H1 (cell line): Measurements from ENCODE around the gene DENND5B. TPM values are rescaled to one million over a fixed set of nuclear protein-coding genes. Genes with fewer than 3 reads are reported as not detected.

ENCODE experiments used
- CTCF ChIA-PET: fragments of 300-600 bp; sonication (Branson Sonifier 250); formaldehyde crosslinking; loops from one replicate; lab custom pipeline; 2021; ENCODE audit not compliant: partially characterized antibody; lab: Charles Lee
- POLR2A ChIA-PET: fragments of 300-600 bp; sonication (Branson Sonifier 250); formaldehyde crosslinking; loops from one replicate; lab custom pipeline; 2021; ENCODE audit warnings: inconsistent platforms; ENCODE audit not compliant: partially characterized antibody; lab: Charles Lee
- DNase-seq, 2 experiments: peaks; one replicate each; pipeline versions ENCODE4 v3.0.0 to v3.0.0-alpha.2; 2010 to 2022; ENCODE audit warnings: low spot score in 2 of 2, low read depth in 1 of 2, mixed read lengths in 1 of 2
- FAIRE-seq: peaks from 2 replicates; lab custom pipeline; 2011; peaks lifted over from hg19 to GRCh38; lab: Jason Lieb, UNC
- H2AFZ ChIP-seq: 2 replicates; pipeline ENCODE4 v1.8.1; 2012; ENCODE audit warnings: low read length, inconsistent platforms
- H2AK5ac ChIP-seq: 2 replicates; pipeline ENCODE4 v1.6.1; 2013; ENCODE audit warnings: low read depth, low read length
- H2BK120ac ChIP-seq: replicated peaks from 2 replicates; pipeline ENCODE3; 2013; ENCODE audit warnings: low read depth, low read length, inconsistent platforms
- H2BK12ac ChIP-seq: 2 replicates; pipeline ENCODE4 v1.6.1; 2013; ENCODE audit warnings: low read depth, low read length
- H2BK15ac ChIP-seq: 2 replicates; pipeline ENCODE4 v1.6.1; 2013; ENCODE audit warnings: low read length
- H2BK20ac ChIP-seq: 2 replicates; pipeline ENCODE4 v1.6.1; 2013; ENCODE audit warnings: low read length
- H2BK5ac ChIP-seq: 2 replicates; pipeline ENCODE4 v1.6.1; 2013; ENCODE audit warnings: low read depth, low read length
- H3K14ac ChIP-seq: 2 replicates; pipeline ENCODE4 v1.6.1; 2013; ENCODE audit warnings: inconsistent platforms; ENCODE audit not compliant: insufficient read length
- H3K18ac ChIP-seq: 2 replicates; pipeline ENCODE4 v1.6.1; 2013; ENCODE audit warnings: low read length; ENCODE audit errors: extremely low read depth
- H3K23ac ChIP-seq: 2 replicates; pipeline ENCODE4 v1.6.1; 2013; ENCODE audit warnings: inconsistent platforms; ENCODE audit not compliant: insufficient read length
- H3K23me2 ChIP-seq: 2 replicates; pipeline ENCODE4 v1.6.1; 2013; ENCODE audit warnings: low read depth, low read length
- H3K27ac ChIP-seq: 2 replicates; pipeline ENCODE4 v1.6.1; 2011; ENCODE audit warnings: low read depth, low read length, inconsistent platforms
- H3K27me3 ChIP-seq, 4 experiments: replicated peaks in 1 of 4; 1 replicate in 1 of 4; 2 replicates in 3 of 4; pipeline versions ENCODE4 v1.6.1 to v1.8.1; 2011 to 2013; ENCODE audit warnings: low read length in 3 of 4, mild to moderate bottlenecking in 3 of 4, inconsistent platforms in 2 of 4, mixed read lengths in 2 of 4, moderate library complexity in 1 of 4; ENCODE audit not compliant: control insufficient read depth in 3 of 4, insufficient read depth in 3 of 4; ENCODE audit errors: extremely low read depth in 1 of 4
- H3K36me3 ChIP-seq, 4 experiments: 2 replicates each; pipeline versions ENCODE4 v1.6.1 to v1.8.1; 2011 to 2013; ENCODE audit warnings: mild to moderate bottlenecking in 4 of 4, low read length in 3 of 4, moderate library complexity in 2 of 4, control low read depth in 1 of 4, inconsistent platforms in 1 of 4; ENCODE audit not compliant: insufficient read depth in 4 of 4, control insufficient read depth in 2 of 4
- H3K4ac ChIP-seq: replicated peaks from 2 replicates; pipeline ENCODE3; 2013; ENCODE audit warnings: low read length, low read depth, mixed read lengths, inconsistent platforms; ENCODE audit not compliant: insufficient read length
- H3K4me1 ChIP-seq, 4 experiments: replicated peaks in 1 of 4; 1 replicate in 1 of 4; 2 replicates in 3 of 4; pipeline versions ENCODE4 v1.6.1 to v1.8.1; 2011 to 2013; ENCODE audit warnings: low read length in 3 of 4, inconsistent platforms in 2 of 4, mixed read lengths in 1 of 4; ENCODE audit not compliant: insufficient read depth in 4 of 4, control insufficient read depth in 3 of 4
- H3K4me2 ChIP-seq, 2 experiments: 2 replicates each; pipeline versions ENCODE4 v1.6.1 to v1.8.1; 2011 to 2013; ENCODE audit warnings: low read depth in 2 of 2, low read length in 2 of 2, control low read depth in 1 of 2, inconsistent platforms in 1 of 2, mild to moderate bottlenecking in 1 of 2; ENCODE audit not compliant: insufficient read depth in 1 of 2
- H3K4me3 ChIP-seq, 4 experiments: fragments of 200-600, 300-600 bp in 1 of 4; sonication (generic), shearing (Covaris generic), sonication (Bioruptor Twin) in 1 of 4; 2 replicates each; pipeline versions ENCODE4 v1.5.1 to v1.8.1; 2011 to 2016; ENCODE audit warnings: low read length in 4 of 4, low read depth in 3 of 4, control low read depth in 2 of 4, inconsistent platforms in 2 of 4, mild to moderate bottlenecking in 2 of 4, mixed read lengths in 1 of 4, moderate library complexity in 1 of 4; ENCODE audit not compliant: insufficient read depth in 2 of 4; ENCODE audit errors: extremely low read depth in 1 of 4
- H3K56ac ChIP-seq: replicated peaks from 2 replicates; pipeline ENCODE3; 2013; ENCODE audit warnings: low read depth, mild to moderate bottlenecking, mixed read lengths, low read length, inconsistent platforms; ENCODE audit not compliant: insufficient read length
- H3K79me1 ChIP-seq: 2 replicates; pipeline ENCODE4 v1.6.1; 2013; ENCODE audit warnings: low read depth, low read length, control low read depth
- H3K79me2 ChIP-seq, 2 experiments: 2 replicates each; pipeline versions ENCODE4 v1.6.1 to v1.8.1; 2012 to 2013; ENCODE audit warnings: low read length in 2 of 2, mild to moderate bottlenecking in 2 of 2, inconsistent platforms in 1 of 2; ENCODE audit not compliant: insufficient read depth in 2 of 2, control insufficient read depth in 1 of 2
- H3K9ac ChIP-seq, 4 experiments: replicated peaks in 1 of 4; 1 replicate in 1 of 4; 2 replicates in 3 of 4; pipeline versions ENCODE4 v1.6.1 to v1.8.1; 2011 to 2013; ENCODE audit warnings: low read depth in 3 of 4, low read length in 3 of 4, control low read depth in 2 of 4, mild to moderate bottlenecking in 2 of 4, moderate library complexity in 2 of 4, inconsistent platforms in 1 of 4; ENCODE audit errors: extremely low read depth in 1 of 4
- H3K9me3 ChIP-seq, 2 experiments: 2 replicates each; pipeline versions ENCODE4 v1.6.1 to v1.8.1; 2012 to 2013; ENCODE audit warnings: mild to moderate bottlenecking in 2 of 2, moderate library complexity in 2 of 2, control low read depth in 1 of 2, inconsistent platforms in 1 of 2, low read depth in 1 of 2, low read length in 1 of 2, mixed read lengths in 1 of 2; ENCODE audit not compliant: insufficient read depth in 2 of 2
- H4K20me1 ChIP-seq, 2 experiments: replicated peaks in 1 of 2; 2 replicates each; pipeline versions ENCODE3 to v1.8.1; 2011 to 2013; ENCODE audit warnings: inconsistent platforms in 2 of 2, low read length in 2 of 2, mild to moderate bottlenecking in 1 of 2; ENCODE audit not compliant: insufficient read depth in 2 of 2, control insufficient read depth in 1 of 2
- H4K5ac ChIP-seq: 2 replicates; pipeline ENCODE4 v1.6.1; 2013; ENCODE audit warnings: low read length, low read depth, mixed read lengths, inconsistent platforms; ENCODE audit not compliant: insufficient read length
- H4K8ac ChIP-seq: 2 replicates; pipeline ENCODE4 v1.8.0; 2013; ENCODE audit warnings: mild to moderate bottlenecking, moderate library complexity, low read length, inconsistent platforms; ENCODE audit not compliant: insufficient read depth; ENCODE audit errors: extremely low read depth
- H4K91ac ChIP-seq: replicated peaks from 2 replicates; pipeline ENCODE3; 2013; ENCODE audit warnings: low read length, mixed read lengths, inconsistent platforms; ENCODE audit not compliant: insufficient read length
- EGR1 ChIP-seq: IDR thresholded peaks from 2 replicates; pipeline ENCODE4 v1.6.1; 2011; ENCODE audit warnings: low read depth, low read length, borderline replicate concordance
- KDM1A ChIP-seq: fragments of 200-600, 300-600 bp; sonication (generic); IDR thresholded peaks from 2 replicates; pipeline ENCODE4 v1.7.1; 2016; ENCODE audit warnings: mild to moderate bottlenecking, low read length, borderline replicate concordance
- MAX ChIP-seq: IDR thresholded peaks from 2 replicates; pipeline ENCODE4 v1.6.1; 2012; ENCODE audit warnings: inconsistent platforms
- RNF2 ChIP-seq: fragments of 200-900, 300-1000 bp; sonication (generic); IDR thresholded peaks from 2 replicates; pipeline ENCODE4 v1.7.1; 2016; ENCODE audit warnings: borderline replicate concordance, low read depth, mild to moderate bottlenecking, antibody characterized with exemption, low read length; ENCODE audit not compliant: poor library complexity, severe bottlenecking; ENCODE audit errors: missing control alignments
- TBP ChIP-seq: IDR thresholded peaks from 2 replicates; pipeline ENCODE4 v1.6.1; 2011; ENCODE audit warnings: low read depth, low read length, improper control_type of control experiment
- WGBS, 2 experiments: shearing (Covaris generic) in 1 of 2; methylation state at CpG; one replicate each; pipeline versions ENCODE4 v1.1.6 to v1.1.7; 2013 to 2015; ENCODE audit warnings: low lambda C conversion rate in 2 of 2, mixed read lengths in 2 of 2, inconsistent platforms in 1 of 2, low coverage in 1 of 2, missing lambda C conversion rate in 1 of 2; ENCODE audit not compliant: insufficient replicate concordance in 2 of 2, insufficient coverage in 1 of 2, insufficient read length in 1 of 2; ENCODE audit errors: extremely low coverage in 1 of 2, missing lambda C conversion rate in 1 of 2; 5-methylcytosine and 5-hydroxymethylcytosine counted together
- polyA plus RNA-seq, 7 experiments: library from polyadenylated mRNA; depleted of rRNA in 3 of 7; stranded (reverse) in 5 of 7; unstranded in 2 of 7; fragments of >200 nt in 5 of 7; fragments of 200-250 nt in 2 of 7; gene quantifications; 1 replicate in 5 of 7; 2 replicates in 1 of 7; 4 replicates in 1 of 7; pipeline versions ENCODE4 v1.2.1 to v1.2.3, GENCODE V29; 2011 to 2013; ENCODE audit warnings: missing spikeins in 2 of 7, mixed read lengths in 2 of 7
- total RNA-seq: library from RNA; stranded (reverse); fragmentation: NEBNext Ultra II Directional; extraction: Animal tissue kit (Norgen Biotek cat#: 25700); gene quantifications from 2 replicates; pipeline ENCODE4 v1.2.1, GENCODE V29; 2021

Gene DENND5B
- total and polyA plus RNA-seq, 2 of the 8 experiments (the other 6 are each of a cell fraction or from before 2014, with no cell fraction given): 13.4 to 20.2 TPM

GRCh38 chr12:31478898-31479297 lies 112.0 kb downstream of the DENND5B start:
- no peak overlapping the region for H2BK20ac ChIP-seq
- H3K9me3 ChIP-seq: no peaks in the 10 kb centered on the region
- no peak overlapping the region for H3K23ac ChIP-seq
- no peak overlapping the region for H2BK5ac ChIP-seq
- peaks cover 0 to 5% (median 0%) of the 10 kb centered on the region in 4 experiments; a peak in 2 of 7 replicates for H3K4me1 ChIP-seq
- no peak overlapping the region for H3K4ac ChIP-seq
- H3K23me2 ChIP-seq: no peaks in the 10 kb centered on the region
- no peak overlapping the region for H2BK120ac ChIP-seq
- POLR2A ChIA-PET: no interaction called here
- H3K9ac ChIP-seq: no peak overlapping the region
- FAIRE-seq (no peak), DNase-seq (no peak)
- no peak overlapping the region for H3K27ac ChIP-seq
- CTCF ChIA-PET: no interaction called here
- no peaks in the 10 kb centered on the region for H3K79me2 ChIP-seq
- no peak overlapping the region for H3K56ac ChIP-seq
- H2AFZ ChIP-seq: no peak overlapping the region
- H3K36me3 ChIP-seq: no peaks in the 10 kb centered on the region
- no peak overlapping the region for H3K4me2 ChIP-seq
- TF ChIP-seq MAX: no peak
- no peak for TF ChIP-seq RNF2
- no peak for TF ChIP-seq EGR1
- no peak for TF ChIP-seq TBP
- no peak for TF ChIP-seq KDM1A
- no peak overlapping the region for H2BK12ac ChIP-seq
- H3K14ac ChIP-seq: no peak overlapping the region
- no peaks in the 10 kb centered on the region for H4K20me1 ChIP-seq
- no peaks in the 10 kb centered on the region for H3K79me1 ChIP-seq
- no peak overlapping the region for H4K91ac ChIP-seq
- H4K5ac ChIP-seq: no peak overlapping the region
- H4K8ac ChIP-seq: no peak overlapping the region
- no peak overlapping the region for H2BK15ac ChIP-seq
- no peak overlapping the region for H3K4me3 ChIP-seq
- no peak overlapping the region for H3K18ac ChIP-seq
- no peak overlapping the region for H2AK5ac ChIP-seq
- 83% methylated on average over 3 of the region's 3 CpGs; no CpG with 5 or more reads in 1 of the 2 experiments for WGBS, 2 experiments
- no peaks in the 10 kb centered on the region for H3K27me3 ChIP-seq
